NAMALWA (cell line): ENCODE measurements around the gene GIPC1.

ENCODE experiments used
- DNase-seq: peaks from one replicate; pipeline ENCODE4 v3.0.0-alpha.2; 2015; ENCODE audit warnings: low spot score

The GIPC1 gene

GRCh38 chr19:14434543-14435319 lies 61.2 kb downstream of the GIPC1 start:
- no peak for DNase-seq

DNA sequence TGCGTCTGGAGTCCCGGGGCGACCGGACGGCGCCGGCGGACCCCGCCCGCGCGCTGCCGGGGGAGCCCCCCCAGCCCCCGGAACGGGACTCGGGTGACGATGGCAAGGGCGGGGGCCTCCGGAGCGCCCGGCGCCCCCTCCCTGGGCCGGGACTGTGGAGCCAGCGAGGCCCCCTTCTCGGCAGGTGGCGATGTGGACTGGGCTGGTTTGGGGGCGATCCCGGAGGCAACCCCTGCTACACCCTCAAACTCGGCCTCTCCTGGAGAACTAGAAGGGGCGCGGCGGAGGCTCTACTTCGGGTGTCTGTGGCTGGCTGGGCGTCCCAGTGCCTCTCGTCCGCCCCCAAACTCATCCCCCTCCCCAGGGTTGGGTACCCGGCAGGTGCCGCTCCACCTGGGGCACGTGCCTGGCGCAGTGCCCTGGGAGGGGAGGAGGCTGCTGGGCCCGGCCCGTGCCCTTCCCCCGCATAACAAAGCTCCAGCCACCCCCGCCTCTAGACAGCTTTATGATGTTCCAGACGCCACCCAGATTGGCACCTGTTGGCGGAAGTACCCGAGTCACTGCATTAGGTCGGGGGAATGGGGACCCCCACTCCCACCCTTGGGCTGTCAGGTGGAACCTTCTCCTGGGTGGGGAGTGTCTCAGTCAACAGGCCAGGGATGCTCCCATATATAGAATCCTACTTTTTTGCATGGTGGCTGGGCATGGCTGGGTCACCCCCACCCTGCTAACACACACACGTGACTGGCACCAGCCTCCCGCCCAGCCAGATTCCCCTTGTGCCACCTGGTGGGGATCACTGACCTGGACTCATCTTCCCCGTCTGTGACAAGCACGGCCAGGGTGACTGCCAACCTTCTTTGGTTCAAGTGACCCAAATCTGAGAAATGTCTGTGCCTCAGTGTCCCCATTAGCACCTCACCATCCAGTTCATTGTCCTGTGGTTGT lies 62.1 kb downstream of the GIPC1 start:
- DNase-seq, result peak; percentile 59

DNA sequence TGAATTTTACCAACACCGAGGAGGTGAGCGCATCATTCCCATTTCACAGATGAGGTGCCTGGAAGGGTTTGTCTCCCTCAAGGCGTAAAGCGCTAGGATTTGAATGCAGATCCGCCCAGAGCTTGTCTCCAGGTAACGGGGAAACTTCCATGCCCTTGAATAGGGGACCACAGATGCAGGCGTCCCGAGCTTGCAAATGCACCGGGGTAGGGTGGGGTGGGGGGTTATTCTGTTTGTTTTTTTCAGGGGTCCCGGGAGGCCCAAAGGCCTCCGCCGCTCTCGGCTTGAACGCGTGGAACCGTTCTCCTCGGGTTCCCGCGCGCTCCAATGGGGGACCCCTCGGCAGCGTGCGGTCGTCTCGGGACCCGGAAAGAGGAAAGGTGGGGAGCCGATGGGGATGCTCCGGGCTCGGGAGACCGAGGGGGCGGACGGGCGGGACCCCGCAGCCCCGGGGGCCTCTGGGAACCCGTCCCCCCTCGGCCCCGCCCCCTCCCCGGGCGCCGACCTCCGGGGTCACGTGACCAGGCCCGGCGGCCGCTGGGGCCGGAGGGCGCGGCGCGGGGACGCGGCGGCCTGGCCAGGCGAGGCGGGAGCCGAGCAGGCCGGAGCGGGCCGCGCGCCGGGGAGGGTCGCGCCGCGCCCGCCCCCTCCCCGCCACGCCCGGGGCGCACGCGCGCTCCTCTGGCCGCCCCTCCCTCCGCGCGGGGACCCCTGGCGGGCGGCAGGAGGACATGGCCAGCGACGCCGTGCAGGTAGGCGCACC lies 63.0 kb downstream of the GIPC1 start, which contains the start of gene PKN1:
TSS of gene PKN1 (plus strand) at position 516 of the 763 bp plus-strand sequence. CDS start at position 732, 216 bp downstream.
- peak; percentile 54 for DNase-seq

GRCh38 chr19:14430712-14431111 lies 65.2 kb downstream of the GIPC1 start:
- no peak for DNase-seq

DNA sequence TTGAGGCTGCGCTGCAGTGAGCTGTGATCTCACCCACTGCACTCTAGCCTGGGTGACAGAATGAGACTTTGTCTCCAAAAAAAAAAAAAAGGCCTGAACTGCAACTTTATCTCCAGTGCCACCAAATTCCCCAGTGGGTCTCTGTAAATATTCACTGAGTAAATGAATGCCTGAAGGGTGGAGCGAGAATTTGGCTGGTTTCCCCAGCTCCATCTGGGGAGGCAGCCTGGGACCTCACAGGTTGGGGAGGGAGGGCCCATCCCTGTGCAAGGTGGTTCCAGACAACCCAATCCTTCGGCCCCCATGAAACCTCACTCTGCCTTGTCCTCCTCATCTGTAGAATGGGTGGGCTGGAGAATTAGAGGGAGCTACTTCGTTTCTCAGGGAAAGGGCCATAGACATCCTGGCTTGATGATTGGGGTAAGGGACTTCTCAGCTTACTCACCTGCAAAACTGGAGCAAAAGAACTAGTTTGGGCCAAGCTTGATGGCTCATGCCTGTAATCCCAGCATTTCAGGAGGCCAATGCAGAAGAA lies 67.0 kb downstream of the GIPC1 start:
- no peak for DNase-seq
